IMR-90 (cell line): Measurements from ENCODE around the gene SV2B. TPM values are rescaled to one million over a fixed set of nuclear protein-coding genes. Genes with fewer than 3 reads are reported as not detected.

Source experiments
- ATAC-seq: fragments of 200-7000 bp; cut with Tn5 transposase; 2 replicates; pipeline ENCODE4 v1.9.1; 2020; ENCODE audit warnings: low read depth, mild to moderate bottlenecking, moderate library complexity
- BruUV-seq: library from RNA; stranded (reverse); fragments of 400-500 nt; replicated peaks from 2 replicates; lab custom pipeline; 2021; lab: Mats Ljungman, UMichigan
- CTCF ChIA-PET: fragments of 300-600 bp; formaldehyde crosslinking; extraction: SDS; loops from one replicate; lab custom pipeline; 2021; ENCODE audit warnings: antibody characterized with exemption; lab: Yijun Ruan, JAX
- POLR2A ChIA-PET: fragments of 300-600 bp; sonication (Branson Sonifier 250); formaldehyde crosslinking; loops from one replicate; lab custom pipeline; 2022; ENCODE audit warnings: antibody characterized with exemption; ENCODE audit not compliant: unreplicated experiment; lab: Charles Lee
- DNase-seq: peaks from one replicate; pipeline ENCODE4 v3.0.0; 2013
- H2AFZ ChIP-seq: replicated peaks from 2 replicates; pipeline ENCODE3; 2013; ENCODE audit warnings: low read length, mild to moderate bottlenecking; ENCODE audit not compliant: poor library complexity
- H2AK5ac ChIP-seq: 2 replicates; pipeline ENCODE4 v1.6.1; 2013; ENCODE audit warnings: low read depth, low read length, inconsistent platforms
- H2AK9ac ChIP-seq: replicated peaks from 2 replicates; pipeline ENCODE3; 2013; ENCODE audit warnings: mild to moderate bottlenecking, low read depth, low read length, moderate library complexity; ENCODE audit not compliant: poor library complexity
- H2BK120ac ChIP-seq: 2 replicates; pipeline ENCODE4 v1.6.1; 2013; ENCODE audit warnings: low read depth, low read length, inconsistent platforms
- H2BK15ac ChIP-seq: 3 replicates; pipeline ENCODE4 v1.6.1; 2013; ENCODE audit warnings: low read depth, low read length, inconsistent platforms
- H2BK20ac ChIP-seq: 2 replicates; pipeline ENCODE4 v1.6.1; 2013; ENCODE audit warnings: low read depth, mild to moderate bottlenecking, inconsistent platforms, low read length, moderate library complexity
- H2BK5ac ChIP-seq: 2 replicates; pipeline ENCODE4 v1.6.1; 2013; ENCODE audit warnings: mild to moderate bottlenecking, low read depth, low read length, inconsistent platforms; ENCODE audit not compliant: poor library complexity, severe bottlenecking
- H3K14ac ChIP-seq: replicated peaks from 2 replicates; pipeline ENCODE4 v1.6.1; 2013; ENCODE audit warnings: low read depth, low read length, inconsistent platforms
- H3K18ac ChIP-seq: 2 replicates; pipeline ENCODE4 v1.6.1; 2013; ENCODE audit warnings: low read depth, low read length, control low read depth
- H3K23ac ChIP-seq: 2 replicates; pipeline ENCODE4 v1.6.1; 2013; ENCODE audit warnings: low read depth, low read length, inconsistent platforms
- H3K27ac ChIP-seq: 2 replicates; pipeline ENCODE4 v1.5.1; 2013; ENCODE audit warnings: mild to moderate bottlenecking, control low read depth, low read length; ENCODE audit not compliant: insufficient read depth
- H3K27me3 ChIP-seq: 2 replicates; pipeline ENCODE4 v1.6.1; 2013; ENCODE audit warnings: low read length; ENCODE audit not compliant: control insufficient read depth, insufficient read depth
- H3K36me3 ChIP-seq: 2 replicates; pipeline ENCODE4 v1.6.1; 2013; ENCODE audit warnings: low read length, mixed read lengths; ENCODE audit not compliant: control insufficient read depth, insufficient read depth
- H3K4ac ChIP-seq: 2 replicates; pipeline ENCODE4 v1.6.1; 2013; ENCODE audit warnings: low read depth, low read length, inconsistent platforms
- H3K4me1 ChIP-seq: 2 replicates; pipeline ENCODE4 v1.6.1; 2013; ENCODE audit warnings: low read length, mixed read lengths; ENCODE audit not compliant: control insufficient read depth, insufficient read depth
- H3K4me2 ChIP-seq: 2 replicates; pipeline ENCODE4 v1.6.1; 2013; ENCODE audit warnings: low read depth, mild to moderate bottlenecking, control low read depth, low read length, moderate library complexity
- H3K4me3 ChIP-seq: 2 replicates; pipeline ENCODE4 v1.5.1; 2013; ENCODE audit warnings: low read depth, mild to moderate bottlenecking, control low read depth, low read length, moderate library complexity; ENCODE audit not compliant: insufficient read depth
- H3K56ac ChIP-seq: 2 replicates; pipeline ENCODE4 v1.6.1; 2013; ENCODE audit warnings: low read length, inconsistent platforms; ENCODE audit not compliant: insufficient read depth; ENCODE audit errors: extremely low read depth
- H3K79me1 ChIP-seq, 2 experiments: 2 replicates each; pipeline ENCODE4 v1.6.1; 2013; ENCODE audit warnings: low read length in 2 of 2, inconsistent platforms in 1 of 2, low read depth in 1 of 2
- H3K9ac ChIP-seq: 2 replicates; pipeline ENCODE4 v1.6.1; 2013; ENCODE audit warnings: low read depth, low read length, control low read depth
- H3K9me1 ChIP-seq: 2 replicates; pipeline ENCODE4 v1.6.1; 2013; ENCODE audit warnings: low read length, inconsistent platforms; ENCODE audit not compliant: insufficient read depth
- H3K9me3 ChIP-seq: 2 replicates; pipeline ENCODE4 v1.6.1; 2013; ENCODE audit warnings: low read length; ENCODE audit not compliant: control insufficient read depth, insufficient read depth
- H4K20me1 ChIP-seq: 2 replicates; pipeline ENCODE4 v1.6.1; 2013; ENCODE audit warnings: low read length, inconsistent platforms; ENCODE audit not compliant: insufficient read depth
- H4K5ac ChIP-seq: 2 replicates; pipeline ENCODE4 v1.6.1; 2013; ENCODE audit warnings: mild to moderate bottlenecking, low read depth, low read length, control low read depth
- H4K8ac ChIP-seq, 2 experiments: 2 replicates each; pipeline ENCODE4 v1.6.1; 2013; ENCODE audit warnings: low read depth in 2 of 2, low read length in 2 of 2, control low read depth in 1 of 2, inconsistent platforms in 1 of 2
- H4K91ac ChIP-seq: 2 replicates; pipeline ENCODE4 v1.6.1; 2013; ENCODE audit warnings: low read depth, low read length, inconsistent platforms; ENCODE audit not compliant: insufficient read depth
- BHLHE40 ChIP-seq: fragments of 150-350 bp; IDR thresholded peaks from 2 replicates; pipeline ENCODE4 v1.6.1; 2016; ENCODE audit warnings: mild to moderate bottlenecking, low read depth, low read length
- CHD1 ChIP-seq: IDR thresholded peaks from 2 replicates; pipeline ENCODE4 v1.6.1; 2012; ENCODE audit warnings: low read depth, low read length, improper control_type of control experiment
- CTCF ChIP-seq: conservative IDR thresholded peaks from 2 replicates; pipeline ENCODE4 v1.5.1; 2012; ENCODE audit warnings: mild to moderate bottlenecking, low read depth, low read length, improper control_type of control experiment
- ELK1 ChIP-seq: fragments of 150-350 bp; IDR thresholded peaks from 2 replicates; pipeline ENCODE4 v1.6.1; 2016; ENCODE audit warnings: low read depth, mild to moderate bottlenecking, low read length, moderate library complexity, borderline replicate concordance
- MAZ ChIP-seq: IDR thresholded peaks from 2 replicates; pipeline ENCODE4 v1.6.1; 2012; ENCODE audit warnings: low read depth, mild to moderate bottlenecking, low read length, improper control_type of control experiment, moderate library complexity, borderline replicate concordance
- MXI1 ChIP-seq: IDR thresholded peaks from 2 replicates; pipeline ENCODE4 v1.6.1; 2012; ENCODE audit warnings: low read depth, mild to moderate bottlenecking, low read length, moderate library complexity, borderline replicate concordance
- RAD21 ChIP-seq: IDR thresholded peaks from 2 replicates; pipeline ENCODE4 v1.6.1; 2012; ENCODE audit warnings: low read length, improper control_type of control experiment
- USF2 ChIP-seq: fragments of 150-350 bp; IDR thresholded peaks from 2 replicates; pipeline ENCODE4 v1.6.1; 2017; ENCODE audit warnings: mild to moderate bottlenecking, antibody characterized with exemption, low read length, low read depth
- WGBS, 2 experiments: methylation state at CpG; one replicate each; pipeline versions ENCODE4 v1.1.5 to v1.1.7; 2013; ENCODE audit warnings: missing lambda C conversion rate in 2 of 2; ENCODE audit not compliant: insufficient read length in 1 of 2; ENCODE audit errors: extremely low coverage in 2 of 2; 5-methylcytosine and 5-hydroxymethylcytosine counted together
- dilution Hi-C: fragments of 300-500 bp; cut with HindIII; formaldehyde crosslinking; loops from one replicate; pipeline ENCODE4 v1.14.3; 2018; ENCODE audit warnings: low sequenced_read_pairs; ENCODE audit not compliant: unreplicated experiment
- in situ Hi-C: fragments of 300-500 bp; cut with MboI; formaldehyde crosslinking; loops from 3 replicates; pipeline ENCODE4 v1.14.3; 2019; ENCODE audit warnings: low sequenced_read_pairs, inconsistent platforms, mixed read lengths
- intact Hi-C: fragments of 100-400 bp; cut with micrococcal nuclease; formaldehyde crosslinking; loops from 2 replicates; pipeline ENCODE4 v1.10.0; 2022
- polyA plus RNA-seq, 3 experiments: library from polyadenylated mRNA; depleted of rRNA; stranded (reverse); fragments of >200 nt; gene quantifications; 2 replicates each; pipeline ENCODE4 v1.2.3, GENCODE V29; 2012; ENCODE audit warnings: low replicate concordance in 1 of 3
- total RNA-seq: library from RNA; depleted of rRNA; stranded (reverse); fragments of >200 nt; gene quantifications from 2 replicates; pipeline ENCODE4 v1.2.3, GENCODE V29; 2012

The SV2B gene
- total and polyA plus RNA-seq, 2 of the 4 experiments (the other 2 are of a cell fraction) = not detected

GRCh38 chr15:91125162-91125561 lies 25.1 kb downstream of the SV2B start:
- Histone ChIP-seq H3K4me2 (no peak overlapping the region), H3K27me3 (peaks cover 2% of the 10 kb centered on the region; the same call in 1 of the 2 replicates), H2AFZ (no peak overlapping the region), H2BK5ac (no peak overlapping the region), H2BK120ac (no peak overlapping the region), H2BK15ac (no peak overlapping the region), H2AK9ac (no peak overlapping the region), H3K4me3 (no peak overlapping the region), H3K4ac (no peak overlapping the region), H4K91ac (no peak overlapping the region), H3K56ac (no peak overlapping the region), H2BK20ac (no peak overlapping the region), H2AK5ac (no peak overlapping the region), H3K79me1 (no peaks in the 10 kb centered on the region), H4K8ac (no peak overlapping the region), H3K23ac (no peak overlapping the region), H4K20me1 (no peaks in the 10 kb centered on the region), H3K9me1 (no peaks in the 10 kb centered on the region), H3K9me3 (no peaks in the 10 kb centered on the region), H3K9ac (no peak overlapping the region), H3K14ac (no peak overlapping the region), H3K36me3 (no peaks in the 10 kb centered on the region), H3K27ac (no peak overlapping the region), H3K4me1 (no peaks in the 10 kb centered on the region), H3K18ac (no peak overlapping the region), H4K5ac (no peak overlapping the region)
- POLR2A ChIA-PET = no interaction called here
- CTCF ChIA-PET = no interaction called here
- no TSS peak for BruUV-seq
- no peak for TF ChIP-seq CHD1
- no peak for TF ChIP-seq ELK1
- no peak for TF ChIP-seq MXI1
- no peak for TF ChIP-seq BHLHE40
- no peak for TF ChIP-seq USF2
- no peak for TF ChIP-seq MAZ
- TF ChIP-seq RAD21 = no peak
- TF ChIP-seq CTCF = no peak
- dilution Hi-C loops = no loop called here
- intact Hi-C loops = no loop called here
- in situ Hi-C loops = no loop called here
- no CpG with 5 or more reads among the region's 7 CpGs for WGBS, 2 experiments
- DNase-seq (no peak), ATAC-seq (no peak)
